Measurements from ENCODE around the gene CPA2. TPM values are rescaled to one million over a fixed set of nuclear protein-coding genes. Genes with fewer than 3 reads are reported as not detected.

Gene CPA2
- total and polyA plus RNA-seq, 2 experiments from 2014 or later, result 198 to 303 TPM

- Histone ChIP-seq H3K4me3 (no peak overlapping the region), H3K4me2 (no peak overlapping the region), H3K4me1 (ENCODE audit: insufficient read depth) (no peaks in the 10 kb centered on the region), H3K27ac (no peak overlapping the region), H2AFZ (no peak overlapping the region), H3K9me2 (replicated peaks; ENCODE audit: insufficient read depth) (no peaks in the 10 kb centered on the region), H3K36me3 (replicated peaks; ENCODE audit: insufficient read depth, low read depth) (no peaks in the 10 kb centered on the region), H4K20me1 (ENCODE audit: insufficient read depth, poor library complexity, severe bottlenecking) (no peaks in the 10 kb centered on the region), H3K9me3 (ENCODE audit: low read depth) (no peaks in the 10 kb centered on the region), H3K79me2 (no peaks in the 10 kb centered on the region), H3K27me3 (no peaks in the 10 kb centered on the region)
- WGBS (ENCODE audit: low lambda C conversion rate, missing lambda C conversion rate), result 80% methylated on average over 7 of the region's 7 CpGs
- TF ChIP-seq EZH2 (IDR thresholded peaks at IDR 0.05; ENCODE audit: borderline replicate concordance), result no peak
- no peak for TF ChIP-seq CTCF (IDR thresholded peaks at IDR 0.05; ENCODE audit: poor library complexity)
- TF ChIP-seq EZH2phosphoT487 (IDR thresholded peaks at IDR 0.05; ENCODE audit: low read depth, severe bottlenecking, unreplicated experiment), result no peak
- no peak for DNase-seq (ENCODE audit: low spot score)
Measured at GRCh38 chr7:130299866-130300265, 33.2 kb downstream of the CPA2 start.

- Histone ChIP-seq H3K79me2 (no peaks in the 10 kb centered on the region), H3K4me2 (no peak overlapping the region), H2AFZ (no peak overlapping the region), H3K27ac (no peak overlapping the region), H3K9me3 (ENCODE audit: low read depth) (no peaks in the 10 kb centered on the region), H3K36me3 (replicated peaks; ENCODE audit: insufficient read depth, low read depth) (no peaks in the 10 kb centered on the region), H3K9me2 (replicated peaks; ENCODE audit: insufficient read depth) (no peaks in the 10 kb centered on the region), H3K4me1 (ENCODE audit: insufficient read depth) (no peaks in the 10 kb centered on the region), H3K4me3 (no peak overlapping the region), H3K27me3 (no peaks in the 10 kb centered on the region), H4K20me1 (ENCODE audit: insufficient read depth, poor library complexity, severe bottlenecking) (no peaks in the 10 kb centered on the region)
- DNase-seq (ENCODE audit: low spot score), result no peak
- WGBS (ENCODE audit: low lambda C conversion rate, missing lambda C conversion rate), result 68% methylated on average over 8 of the region's 8 CpGs
- TF ChIP-seq CTCF (IDR thresholded peaks at IDR 0.05; ENCODE audit: poor library complexity), result no peak
- no peak for TF ChIP-seq EZH2phosphoT487 (IDR thresholded peaks at IDR 0.05; ENCODE audit: low read depth, severe bottlenecking, unreplicated experiment)
- TF ChIP-seq EZH2 (IDR thresholded peaks at IDR 0.05; ENCODE audit: borderline replicate concordance), result no peak
Measured at GRCh38 chr7:130301501-130302020, 34.9 kb downstream of the CPA2 start.

- H3K79me2 ChIP-seq, result no peaks in the 10 kb centered on the region
- no peak for TF ChIP-seq EZH2phosphoT487 (IDR thresholded peaks at IDR 0.05; ENCODE audit: low read depth, severe bottlenecking, unreplicated experiment)
- no peaks in the 10 kb centered on the region for H3K9me3 ChIP-seq (ENCODE audit: low read depth)
- no peaks in the 10 kb centered on the region for H4K20me1 ChIP-seq (ENCODE audit: insufficient read depth, poor library complexity, severe bottlenecking)
- no peak for DNase-seq (ENCODE audit: low spot score)
- H3K4me2 ChIP-seq, result no peak overlapping the region
- no peaks in the 10 kb centered on the region for H3K4me1 ChIP-seq (ENCODE audit: insufficient read depth)
- no peaks in the 10 kb centered on the region for H3K9me2 ChIP-seq (replicated peaks; ENCODE audit: insufficient read depth)
- H3K27ac ChIP-seq, result no peak overlapping the region
- H3K4me3 ChIP-seq, result no peak overlapping the region
- no peaks in the 10 kb centered on the region for H3K36me3 ChIP-seq (replicated peaks; ENCODE audit: insufficient read depth, low read depth)
- H2AFZ ChIP-seq, result no peak overlapping the region
- H3K27me3 ChIP-seq, result no peaks in the 10 kb centered on the region
Measured at GRCh38 chr7:130302649-130303048, 36.0 kb downstream of the CPA2 start.

- no peak overlapping the region for H3K4me2 ChIP-seq
- no peaks in the 10 kb centered on the region for H3K79me2 ChIP-seq
- H3K4me3 ChIP-seq, result no peak overlapping the region
- no peak overlapping the region for H3K27ac ChIP-seq
- no peaks in the 10 kb centered on the region for H3K36me3 ChIP-seq (replicated peaks; ENCODE audit: insufficient read depth, low read depth)
- no peak overlapping the region for H2AFZ ChIP-seq
- H3K9me3 ChIP-seq (ENCODE audit: low read depth), result no peaks in the 10 kb centered on the region
- no peak for DNase-seq (ENCODE audit: low spot score)
- no peaks in the 10 kb centered on the region for H3K4me1 ChIP-seq (ENCODE audit: insufficient read depth)
- no peaks in the 10 kb centered on the region for H3K9me2 ChIP-seq (replicated peaks; ENCODE audit: insufficient read depth)
- H4K20me1 ChIP-seq (ENCODE audit: insufficient read depth, poor library complexity, severe bottlenecking), result no peaks in the 10 kb centered on the region
- H3K27me3 ChIP-seq, result no peaks in the 10 kb centered on the region
- TF ChIP-seq EZH2 (IDR thresholded peaks at IDR 0.05; ENCODE audit: borderline replicate concordance) (no peak), CTCF (IDR thresholded peaks at IDR 0.05; ENCODE audit: poor library complexity) (no peak), EZH2phosphoT487 (IDR thresholded peaks at IDR 0.05; ENCODE audit: low read depth, severe bottlenecking, unreplicated experiment) (no peak)
- 56% methylated on average over 2 of the region's 2 CpGs for WGBS (ENCODE audit: low lambda C conversion rate, missing lambda C conversion rate)
Measured at GRCh38 chr7:130303127-130303526, 36.5 kb downstream of the CPA2 start.

Measured in hepatocyte (in vitro differentiated cells).